HG03565 (cell line): ENCODE results near the gene POLR1G.
"Not testable (repeated sequence)": the region's sequence is repeated elsewhere in the genome, so short reads cannot be mapped to it uniquely, and the experiment has no call there.

Experiments
- ATAC-seq: cut with Tn5 transposase; IDR thresholded peaks from one replicate; pipeline ENCODE4 v1.9.1; 2021; ENCODE audit warnings: mild to moderate bottlenecking, moderate library complexity; ENCODE audit not compliant: unreplicated experiment

POLR1G gene

GRCh38 chr19:45419895-45420294 lies 13.5 kb downstream of the POLR1G start:
- ATAC-seq, result no peak

- ATAC-seq, result no peak
These were observed 13.9 kb downstream of the POLR1G start for GRCh38 chr19:45420356-45420755.

GRCh38 chr19:45420871-45421270 lies 14.4 kb downstream of the POLR1G start:
- no peak for ATAC-seq

GRCh38 chr19:45421947-45422498 lies 15.6 kb downstream of the POLR1G start:
- no peak for ATAC-seq

GRCh38 chr19:45423033-45423588 lies 16.7 kb downstream of the POLR1G start:
- no peak for ATAC-seq

- ATAC-seq, result peak; percentile 41
These were observed 17.2 kb downstream of the POLR1G start, which contains the start of gene ERCC1 for GRCh38 chr19:45423589-45424190. ERCC1 (minus strand) TSS chr19:45423917; CDS start chr19:45423374, 543 bp downstream.

DNA sequence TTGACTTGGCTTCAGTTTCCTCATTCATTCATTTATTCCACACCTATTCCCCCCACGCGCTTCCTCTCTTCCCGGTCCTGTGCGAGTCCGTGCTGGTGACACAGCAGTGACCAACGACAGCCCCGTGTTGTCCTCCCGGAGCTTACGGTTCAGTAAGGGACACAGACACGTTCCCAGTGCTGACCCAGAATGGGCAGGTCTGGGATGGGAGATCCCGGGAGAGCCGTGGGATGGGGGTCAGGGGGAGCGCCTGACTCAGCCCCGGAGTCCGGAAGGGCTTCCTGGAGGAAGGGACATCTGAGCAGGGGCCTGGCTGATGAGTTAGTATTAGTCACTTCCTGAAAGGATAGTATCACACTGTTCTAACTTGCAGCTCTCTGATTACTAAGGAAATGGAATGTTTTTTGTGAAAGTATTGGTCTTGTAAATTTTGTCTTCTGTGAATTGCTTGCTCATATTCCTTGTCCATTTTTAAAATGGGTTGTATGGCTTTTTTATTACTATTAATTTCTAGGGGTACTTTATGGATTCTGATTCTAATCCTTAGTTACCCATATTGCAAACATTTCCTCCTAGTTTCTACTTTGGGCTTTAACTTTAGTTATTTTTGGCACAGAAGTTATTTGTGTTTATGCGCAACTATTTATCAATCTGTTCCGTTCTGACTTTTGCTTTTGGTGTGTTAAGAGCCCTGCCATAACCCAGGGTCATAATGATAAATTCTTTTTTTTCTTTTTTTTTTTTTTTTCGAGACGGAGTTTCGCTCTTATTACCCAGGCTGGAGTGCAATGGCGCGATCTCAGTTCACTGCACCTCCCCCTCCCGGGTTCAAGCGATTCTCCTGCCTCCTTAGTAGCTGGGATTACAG lies 18.0 kb downstream of the POLR1G start:
- ATAC-seq, result no peak

DNA sequence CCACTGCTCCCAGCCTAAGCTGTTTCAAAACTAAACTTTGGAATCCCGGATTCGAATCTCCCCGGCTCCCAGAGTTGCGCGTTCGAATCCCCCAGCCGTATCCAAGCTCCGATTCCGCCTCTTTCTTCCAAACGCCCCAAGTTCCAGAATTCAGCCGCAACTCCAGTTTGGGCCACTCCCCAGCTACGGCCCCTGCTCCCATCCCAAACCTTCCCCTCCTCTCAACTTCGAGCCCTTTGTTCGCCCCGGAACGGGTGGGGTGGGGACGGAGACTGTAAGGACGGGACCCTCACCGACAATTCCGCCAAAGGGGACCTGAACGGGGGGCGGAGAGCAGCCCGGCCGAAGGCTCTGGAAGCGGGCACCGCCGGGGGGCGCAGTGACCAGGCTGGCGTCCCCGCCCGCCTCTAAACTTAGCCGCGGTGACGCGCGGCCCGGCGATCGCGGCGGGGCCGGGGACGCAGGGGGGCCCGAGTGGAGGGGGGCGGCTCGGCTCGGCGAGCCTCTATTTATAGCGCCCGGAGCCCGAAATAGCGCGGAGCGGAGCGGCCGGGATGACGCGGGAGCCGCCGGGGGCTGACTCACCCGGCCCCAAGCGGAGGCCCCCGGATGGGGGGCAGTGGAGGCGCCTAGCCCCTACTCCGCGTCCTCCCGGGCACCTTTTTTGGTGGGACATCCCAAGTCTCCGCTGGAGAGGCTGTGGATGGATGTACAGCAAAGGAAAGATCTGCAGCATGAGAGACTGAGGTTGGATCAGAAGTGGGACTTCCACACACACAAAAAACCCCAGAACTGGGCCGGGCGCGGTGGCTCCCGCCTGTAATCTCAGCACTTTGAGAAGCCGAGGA lies 22.2 kb downstream of the POLR1G start:
- no peak for ATAC-seq

- ATAC-seq, result not testable (repeated sequence)
These were observed 23.5 kb downstream of the POLR1G start for GRCh38 chr19:45429896-45430295.

GRCh38 chr19:45431008-45431407 lies 24.6 kb downstream of the POLR1G start:
- not testable (repeated sequence) for ATAC-seq

DNA sequence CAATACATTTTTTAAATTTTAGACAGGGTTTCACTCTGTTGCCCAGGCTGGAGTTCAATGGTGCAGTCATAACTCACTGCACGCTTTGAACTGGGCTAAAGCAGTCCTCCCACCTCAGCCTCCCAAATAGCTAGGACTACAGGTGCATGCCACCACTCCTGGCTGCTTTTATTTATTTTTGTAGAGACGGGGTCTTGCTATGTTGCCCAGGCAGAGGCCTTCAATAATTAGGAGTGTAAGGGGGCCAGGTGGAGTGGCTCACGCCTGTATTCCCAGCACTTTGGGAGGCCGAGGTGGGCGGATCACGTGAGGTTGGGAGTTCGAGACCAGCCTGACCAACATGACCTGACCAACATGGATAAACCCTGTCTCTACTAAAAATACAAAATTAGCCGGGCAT lies 26.1 kb downstream of the POLR1G start:
- not testable (repeated sequence) for ATAC-seq

DNA sequence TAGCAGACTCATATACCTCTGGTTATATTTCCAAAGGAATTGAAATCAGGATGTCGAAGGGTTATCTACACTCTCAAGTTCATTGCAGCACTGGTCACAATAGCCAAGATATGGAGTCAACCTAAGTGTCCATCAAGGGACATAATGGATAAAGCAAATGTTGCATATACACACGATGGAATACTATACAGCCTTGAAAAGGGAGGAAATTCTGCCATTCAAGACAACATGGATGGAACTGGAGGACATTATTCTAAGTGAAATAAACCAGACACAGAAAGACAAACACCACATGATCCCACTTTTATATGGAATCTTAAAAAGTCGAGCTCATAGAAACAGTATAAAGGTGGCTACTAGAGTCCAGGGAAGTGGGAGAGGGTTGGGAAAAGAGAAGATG lies 30.9 kb downstream of the POLR1G start:
- ATAC-seq, result no peak

- ATAC-seq, result no peak
These were observed 32.7 kb downstream of the POLR1G start for GRCh38 chr19:45439190-45439568.

DNA sequence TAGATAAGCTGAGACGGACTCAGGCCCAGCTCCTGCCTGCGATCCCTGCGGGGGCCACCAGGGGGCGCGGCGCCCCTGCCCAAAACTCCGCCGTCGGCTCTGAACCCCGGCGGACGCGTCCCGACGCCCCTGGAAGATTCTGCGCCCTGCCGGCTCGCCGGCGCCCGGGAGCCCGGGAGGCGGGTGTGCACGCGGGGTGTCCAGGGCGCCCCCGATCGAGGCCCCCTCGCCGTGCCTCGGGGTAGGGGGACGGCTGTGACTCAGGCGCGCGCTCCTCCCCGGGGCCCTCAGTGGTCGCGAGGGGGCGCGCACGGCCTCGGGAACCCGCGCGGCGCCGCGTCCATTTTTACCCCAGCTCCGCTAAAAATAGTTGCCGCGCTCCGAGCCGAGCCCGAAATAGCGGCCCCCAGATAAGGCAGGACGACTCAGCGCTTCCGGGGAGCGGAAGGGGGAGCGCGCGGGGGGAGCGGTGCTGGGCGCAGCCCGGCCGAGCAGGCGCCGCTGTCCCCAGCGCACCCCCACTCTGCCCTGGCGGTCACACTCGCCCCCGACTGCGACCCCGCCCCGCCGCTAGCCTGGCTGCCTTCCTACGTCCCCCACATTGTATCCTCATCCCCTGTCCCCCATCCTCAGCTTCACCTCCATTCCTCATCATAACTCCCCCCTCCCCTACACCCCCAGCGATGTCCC lies 33.3 kb downstream of the POLR1G start:
- peak; percentile 47 for ATAC-seq

DNA sequence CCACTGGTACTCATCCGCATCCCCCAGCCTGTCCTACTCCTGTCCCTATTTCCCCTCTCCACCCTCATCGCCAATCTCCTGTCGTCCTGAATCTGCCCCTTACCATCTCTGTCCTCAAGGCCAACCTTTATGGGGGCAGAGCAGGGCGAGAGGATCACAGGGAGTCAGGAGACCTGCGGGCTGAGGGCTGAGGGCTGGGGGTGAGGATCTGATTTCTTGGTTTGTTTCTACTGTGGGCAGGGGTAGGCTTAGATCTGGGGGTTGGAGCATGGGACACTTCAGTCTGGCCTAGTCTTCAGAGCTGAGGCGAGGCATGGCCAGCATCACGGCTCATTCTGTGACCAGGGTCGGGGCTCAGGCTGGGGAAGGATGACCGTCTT lies 33.8 kb downstream of the POLR1G start:
- no peak for ATAC-seq

DNA sequence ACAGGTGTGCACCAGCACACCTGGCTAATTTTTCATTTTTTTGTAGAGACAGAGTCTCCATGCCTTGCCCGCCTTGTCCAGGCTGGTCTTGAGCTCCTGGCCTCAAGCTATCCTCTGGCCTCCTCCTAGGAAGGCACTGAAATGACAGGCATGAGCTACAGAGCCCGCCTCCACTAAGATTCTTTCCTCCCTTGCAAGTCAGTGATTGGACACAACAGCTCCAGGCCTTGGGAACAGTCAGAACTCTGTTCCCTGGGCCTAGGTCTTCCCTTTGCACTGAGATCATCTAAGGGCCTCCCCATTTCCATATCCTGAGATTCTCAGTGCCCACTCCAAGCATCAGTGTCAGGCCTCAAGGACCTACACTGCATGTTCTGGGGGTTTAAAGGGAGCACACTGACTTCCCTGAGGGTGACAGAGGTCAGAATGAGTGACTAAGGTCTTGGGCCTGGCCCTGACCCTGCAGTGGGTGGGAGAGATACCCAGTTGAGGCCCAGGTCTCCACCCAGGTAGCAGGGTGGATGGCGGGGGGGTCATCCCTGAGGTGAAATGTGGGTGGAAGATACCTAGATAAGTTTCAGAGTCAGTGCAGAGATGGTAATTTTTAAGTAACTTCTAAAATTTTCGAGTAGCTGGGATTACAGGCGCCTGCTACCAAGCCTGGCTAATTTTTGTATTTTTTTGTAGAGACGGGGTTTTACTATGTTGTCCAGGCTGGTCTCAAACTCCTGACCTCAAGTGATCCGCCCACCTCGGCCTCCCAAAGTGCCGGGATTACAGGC lies 34.6 kb downstream of the POLR1G start:
- ATAC-seq, result no peak

GRCh38 chr19:45442408-45442777 lies 35.9 kb downstream of the POLR1G start:
- ATAC-seq, result no peak

GRCh38 chr19:45442778-45443461 lies 36.5 kb downstream of the POLR1G start:
- no peak for ATAC-seq
